Activated naive CD4-positive, alpha-beta T cell treated with anti-CD3 and anti-CD28 coated beads, Interleukin-2, amount 50 U/mL, for 16 hours (primary cell): ENCODE measurements around the gene SIPA1L3.
"Not testable (repeated sequence)": the region's sequence is repeated elsewhere in the genome, so short reads cannot be mapped to it uniquely, and the experiment has no call there.

Experiments
- DNase-seq: peaks from one replicate; pipeline ENCODE4 v3.0.0-alpha.2; 2020

SIPA1L3 gene

GRCh38 chr19:38046254-38047048 is 139.4 kb downstream of the SIPA1L3 start:
- no peak for DNase-seq

- DNase-seq, result peak; percentile 53
Measured at GRCh38 chr19:38047049-38047438, 140.0 kb downstream of the SIPA1L3 start.

GRCh38 chr19:38047641-38048040 is 140.6 kb downstream of the SIPA1L3 start:
- no peak for DNase-seq

- DNase-seq, result peak; percentile 57
Measured at GRCh38 chr19:38049105-38049649, 142.2 kb downstream of the SIPA1L3 start.

GRCh38 chr19:38055010-38055409 is 148.0 kb downstream of the SIPA1L3 start:
- DNase-seq, result no peak

GRCh38 chr19:38055655-38056521 is 148.9 kb downstream of the SIPA1L3 start:
- DNase-seq, result no peak

- DNase-seq, result no peak
Measured at GRCh38 chr19:38056646-38057045, 149.6 kb downstream of the SIPA1L3 start.

- DNase-seq, result no peak
Measured at GRCh38 chr19:38057959-38058690, 151.1 kb downstream of the SIPA1L3 start.

- DNase-seq, result peak; percentile 51
Measured at GRCh38 chr19:38059897-38060296, 152.9 kb downstream of the SIPA1L3 start.

GRCh38 chr19:38060331-38060730 is 153.3 kb downstream of the SIPA1L3 start:
- DNase-seq, result no peak

- DNase-seq, result no peak
Measured at GRCh38 chr19:38061294-38061693, 154.3 kb downstream of the SIPA1L3 start.

GRCh38 chr19:38062959-38063761 is 156.2 kb downstream of the SIPA1L3 start:
- DNase-seq, result no peak

- DNase-seq, result no peak
Measured at GRCh38 chr19:38063928-38064327, 156.9 kb downstream of the SIPA1L3 start.

GRCh38 chr19:38064661-38065425 is 157.8 kb downstream of the SIPA1L3 start:
- DNase-seq, result no peak

GRCh38 chr19:38065775-38066174 is 158.8 kb downstream of the SIPA1L3 start:
- not testable (repeated sequence) for DNase-seq

- DNase-seq, result no peak
Measured at GRCh38 chr19:38068826-38069225, 161.8 kb downstream of the SIPA1L3 start.

GRCh38 chr19:38070573-38070972 is 163.6 kb downstream of the SIPA1L3 start:
- DNase-seq, result no peak

- DNase-seq, result not testable (repeated sequence)
Measured at GRCh38 chr19:38071054-38071453, 164.0 kb downstream of the SIPA1L3 start.

GRCh38 chr19:38071647-38072046 is 164.6 kb downstream of the SIPA1L3 start:
- DNase-seq, result no peak

- no peak for DNase-seq
Measured at GRCh38 chr19:38072776-38073750, 166.1 kb downstream of the SIPA1L3 start.
